HepG2 (cell line): Measurements from ENCODE around the gene IFNAR2. TPM values are rescaled to one million over a fixed set of nuclear protein-coding genes. Genes with fewer than 3 reads are reported as not detected.

Experiments
- CCDC6 ChIP-seq: sonication (generic); formaldehyde crosslinking; IDR thresholded peaks from 2 replicates; pipeline ENCODE4 v1.8.1; 2022; ENCODE audit warnings: mild to moderate bottlenecking, missing genetic modification reagents, moderate library complexity
- ESRRA ChIP-seq: sonication (generic); formaldehyde crosslinking; IDR thresholded peaks from 2 replicates; pipeline ENCODE4 v1.5.1; 2020; ENCODE audit warnings: mild to moderate bottlenecking, low read depth, missing genetic modification reagents
- MIXL1 ChIP-seq: IDR thresholded peaks from 2 replicates; pipeline ENCODE4 v1.6.1; 2016
- NFAT5 ChIP-seq: sonication (generic); formaldehyde crosslinking; IDR thresholded peaks from 2 replicates; pipeline ENCODE4 v1.4.0; 2020; ENCODE audit warnings: missing genetic modification reagents
- NR2F2 ChIP-seq: IDR thresholded peaks from 2 replicates; pipeline ENCODE4 v1.6.1; 2012; ENCODE audit warnings: low read depth, inconsistent platforms, borderline replicate concordance
- PHF21A ChIP-seq: sonication (generic); formaldehyde crosslinking; IDR thresholded peaks from 2 replicates; pipeline ENCODE4 v1.5.0; 2020; ENCODE audit warnings: mild to moderate bottlenecking, missing genetic modification reagents
- TBL1XR1 ChIP-seq: fragments of 150-350 bp; IDR thresholded peaks from 2 replicates; pipeline ENCODE4 v1.6.1; 2014; ENCODE audit warnings: borderline replicate concordance, low read length; ENCODE audit not compliant: partially characterized antibody
- ZNF207 ChIP-seq: fragments of 450-650 bp; IDR thresholded peaks from 2 replicates; pipeline ENCODE4 v1.6.1; 2016; ENCODE audit warnings: antibody characterized with exemption, borderline replicate concordance
- ZNF430 ChIP-seq: sonication (generic); formaldehyde crosslinking; IDR thresholded peaks from 2 replicates; pipeline ENCODE4 v1.9.0; 2021; ENCODE audit warnings: mild to moderate bottlenecking, missing genetic modification reagents
- ZNF569 ChIP-seq: sonication (generic); formaldehyde crosslinking; IDR thresholded peaks from 2 replicates; pipeline ENCODE4 v1.5.0; 2020; ENCODE audit warnings: mild to moderate bottlenecking, missing genetic modification reagents, moderate library complexity, borderline replicate concordance
- ZNF883 ChIP-seq: sonication (generic); formaldehyde crosslinking; IDR thresholded peaks from 2 replicates; pipeline ENCODE4 v1.5.1; 2020; ENCODE audit warnings: mild to moderate bottlenecking, missing genetic modification reagents; ENCODE audit errors: not compliant biosample characterization
- polyA plus RNA-seq, 8 experiments: library from polyadenylated mRNA; depleted of rRNA in 3 of 8; stranded (reverse) in 7 of 8; unstranded in 1 of 8; fragments of >200 nt; fragmentation: Illumina TruSeq in 4 of 8; extraction: Trizol in 4 of 8; gene quantifications; 2 replicates each; pipeline versions ENCODE4 v1.2.1 to v1.2.3, GENCODE V29; 2011 to 2016; ENCODE audit warnings: low read depth in 4 of 8, missing spikeins in 1 of 8, mixed read lengths in 1 of 8; ENCODE audit not compliant: insufficient read depth in 1 of 8
- total RNA-seq, 5 experiments: library from RNA; depleted of rRNA; stranded (reverse); fragments of >200 nt; fragmentation: Illumina TruSeq; extraction: Trizol; gene quantifications; 2 replicates each; pipeline ENCODE4 v1.2.3, GENCODE V29; 2016; ENCODE audit warnings: low read depth in 1 of 5
- TF ChIP-seq, protein P1 (sequence below): IDR thresholded peaks from 2 replicates; pipeline ENCODE4 v1.6.1; 2016; ENCODE audit warnings: mild to moderate bottlenecking, missing biosample characterization, missing genetic modification reagents
- TF ChIP-seq, protein P2 (sequence below): IDR thresholded peaks from 2 replicates; pipeline ENCODE4 v1.6.1; 2016; ENCODE audit warnings: missing compliant biosample characterization, missing genetic modification reagents, borderline replicate concordance
- TF ChIP-seq, protein P3 (sequence below), 2 experiments: sonication (generic) in 1 of 2; formaldehyde crosslinking in 1 of 2; IDR thresholded peaks; 2 replicates each; pipeline versions ENCODE4 v1.6.1 to v1.9.0; 2014 to 2022; ENCODE audit warnings: antibody characterized with exemption in 1 of 2, borderline replicate concordance in 1 of 2, inconsistent platforms in 1 of 2, low read depth in 1 of 2, missing genetic modification reagents in 1 of 2

The IFNAR2 gene
- total and polyA plus RNA-seq, 2 of the 13 experiments (the other 11 are each of a cell fraction or from before 2014, with no cell fraction given): 5.1 to 24.1 TPM

GRCh38 chr21:33245289-33245918 is 15.7 kb downstream of the IFNAR2 start (continued):
- no peak for TF ChIP-seq ZNF430 (CRISPR knock-in tag)
- no peak for TF ChIP-seq NR2F2
- TF ChIP-seq, protein P1, sequence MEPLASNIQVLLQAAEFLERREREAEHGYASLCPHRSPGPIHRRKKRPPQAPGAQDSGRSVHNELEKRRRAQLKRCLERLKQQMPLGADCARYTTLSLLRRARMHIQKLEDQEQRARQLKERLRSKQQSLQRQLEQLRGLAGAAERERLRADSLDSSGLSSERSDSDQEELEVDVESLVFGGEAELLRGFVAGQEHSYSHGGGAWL (CRISPR knock-in tag): no peak
- TF ChIP-seq, protein P2, sequence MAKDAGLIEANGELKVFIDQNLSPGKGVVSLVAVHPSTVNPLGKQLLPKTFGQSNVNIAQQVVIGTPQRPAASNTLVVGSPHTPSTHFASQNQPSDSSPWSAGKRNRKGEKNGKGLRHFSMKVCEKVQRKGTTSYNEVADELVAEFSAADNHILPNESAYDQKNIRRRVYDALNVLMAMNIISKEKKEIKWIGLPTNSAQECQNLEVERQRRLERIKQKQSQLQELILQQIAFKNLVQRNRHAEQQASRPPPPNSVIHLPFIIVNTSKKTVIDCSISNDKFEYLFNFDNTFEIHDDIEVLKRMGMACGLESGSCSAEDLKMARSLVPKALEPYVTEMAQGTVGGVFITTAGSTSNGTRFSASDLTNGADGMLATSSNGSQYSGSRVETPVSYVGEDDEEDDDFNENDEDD (CRISPR knock-in tag): no peak
- TF ChIP-seq ZNF207: no peak
- TF ChIP-seq ZNF569 (CRISPR knock-in tag): no peak
- TF ChIP-seq ZNF883 (CRISPR knock-in tag): no peak
- TF ChIP-seq PHF21A: peak; percentile 76
- TF ChIP-seq, protein P3, sequence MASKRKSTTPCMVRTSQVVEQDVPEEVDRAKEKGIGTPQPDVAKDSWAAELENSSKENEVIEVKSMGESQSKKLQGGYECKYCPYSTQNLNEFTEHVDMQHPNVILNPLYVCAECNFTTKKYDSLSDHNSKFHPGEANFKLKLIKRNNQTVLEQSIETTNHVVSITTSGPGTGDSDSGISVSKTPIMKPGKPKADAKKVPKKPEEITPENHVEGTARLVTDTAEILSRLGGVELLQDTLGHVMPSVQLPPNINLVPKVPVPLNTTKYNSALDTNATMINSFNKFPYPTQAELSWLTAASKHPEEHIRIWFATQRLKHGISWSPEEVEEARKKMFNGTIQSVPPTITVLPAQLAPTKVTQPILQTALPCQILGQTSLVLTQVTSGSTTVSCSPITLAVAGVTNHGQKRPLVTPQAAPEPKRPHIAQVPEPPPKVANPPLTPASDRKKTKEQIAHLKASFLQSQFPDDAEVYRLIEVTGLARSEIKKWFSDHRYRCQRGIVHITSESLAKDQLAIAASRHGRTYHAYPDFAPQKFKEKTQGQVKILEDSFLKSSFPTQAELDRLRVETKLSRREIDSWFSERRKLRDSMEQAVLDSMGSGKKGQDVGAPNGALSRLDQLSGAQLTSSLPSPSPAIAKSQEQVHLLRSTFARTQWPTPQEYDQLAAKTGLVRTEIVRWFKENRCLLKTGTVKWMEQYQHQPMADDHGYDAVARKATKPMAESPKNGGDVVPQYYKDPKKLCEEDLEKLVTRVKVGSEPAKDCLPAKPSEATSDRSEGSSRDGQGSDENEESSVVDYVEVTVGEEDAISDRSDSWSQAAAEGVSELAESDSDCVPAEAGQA (IDR thresholded peaks at IDR 0.05; ENCODE audit: low read depth): no peak
- TF ChIP-seq, protein P3 (CRISPR knock-in tag; IDR thresholded peaks at IDR 0.05; ENCODE audit: borderline replicate concordance): no peak
- TF ChIP-seq NFAT5 (CRISPR knock-in tag): no peak
- no peak for TF ChIP-seq TBL1XR1
- TF ChIP-seq CCDC6 (CRISPR knock-in tag): no peak
- TF ChIP-seq MIXL1: no peak
- TF ChIP-seq ESRRA (CRISPR knock-in tag): no peak
